Stimulated activated CD4-positive, alpha-beta T cell treated with anti-CD3 and anti-CD28 coated beads, Interleukin-1b, Interleukin-23, amount 100 ng/mL, for 4 hours (primary cell): Measurements from ENCODE around the gene PRRC2B.
A peak's percentile ranks its signal among the peaks of the same experiment; 100 is the strongest.
"Not testable (repeated sequence)": the region's sequence is repeated elsewhere in the genome, so short reads cannot be mapped to it uniquely, and the experiment has no call there.

Experiments
- DNase-seq, 2 donors: peaks; one replicate each; pipeline ENCODE4 v3.0.0-alpha.2; 2020; ENCODE audit warnings: low read depth in 2 of 2

PRRC2B gene

GRCh38 chr9:131393622-131394463, at the start of gene PRRC2B:
Gene PRRC2B (plus strand): TSS chr9:131394086. CDS start chr9:131430145, 36,059 bp downstream.
- peak; percentile 86 to 87 for DNase-seq

- not testable (repeated sequence) for DNase-seq
These were observed 48.9 kb upstream of the PRRC2B start for GRCh38 chr9:131344931-131345535.

- no peak for DNase-seq
These were observed 47.3 kb upstream of the PRRC2B start for GRCh38 chr9:131346559-131346958.

GRCh38 chr9:131347376-131348020, 46.4 kb upstream of the PRRC2B start:
- DNase-seq, result no peak

GRCh38 chr9:131348631-131349521, 45.0 kb upstream of the PRRC2B start:
- no peak for DNase-seq

GRCh38 chr9:131349522-131349880, 44.4 kb upstream of the PRRC2B start:
- no peak for DNase-seq

GRCh38 chr9:131349881-131350563, 43.9 kb upstream of the PRRC2B start:
- DNase-seq, result peak; percentile 85 to 86

GRCh38 chr9:131356479-131356878, 37.4 kb upstream of the PRRC2B start:
- DNase-seq, result not testable (repeated sequence)

GRCh38 chr9:131358556-131358955, 35.3 kb upstream of the PRRC2B start:
- DNase-seq, result no peak

- peak in 1 of 2 donors; percentile 22 for DNase-seq
These were observed 32.6 kb upstream of the PRRC2B start for GRCh38 chr9:131361202-131361833.

GRCh38 chr9:131365546-131365945, 28.3 kb upstream of the PRRC2B start:
- no peak for DNase-seq

- no peak for DNase-seq
These were observed 27.0 kb upstream of the PRRC2B start for GRCh38 chr9:131366761-131367401.

- DNase-seq, result no peak
These were observed 26.4 kb upstream of the PRRC2B start for GRCh38 chr9:131367450-131367849.

GRCh38 chr9:131370638-131371037, 23.2 kb upstream of the PRRC2B start:
- DNase-seq, result no peak

GRCh38 chr9:131372599-131372973, 21.3 kb upstream of the PRRC2B start:
- not testable (repeated sequence) for DNase-seq

- DNase-seq, result not testable (repeated sequence)
These were observed 19.2 kb upstream of the PRRC2B start for GRCh38 chr9:131374638-131375037.

- DNase-seq, result no peak
These were observed 14.8 kb upstream of the PRRC2B start for GRCh38 chr9:131379056-131379455.

GRCh38 chr9:131382850-131383729, 10.8 kb upstream of the PRRC2B start:
- DNase-seq, result no peak

- DNase-seq, result no peak
These were observed 8.6 kb upstream of the PRRC2B start for GRCh38 chr9:131385296-131385695.
